Measurements from ENCODE around the gene HS6ST3. TPM values are rescaled to one million over a fixed set of nuclear protein-coding genes. Genes with fewer than 3 reads are reported as not detected.

The HS6ST3 gene
- total RNA-seq, 1 donor from 2014 or later: 0.06 TPM

DNA sequence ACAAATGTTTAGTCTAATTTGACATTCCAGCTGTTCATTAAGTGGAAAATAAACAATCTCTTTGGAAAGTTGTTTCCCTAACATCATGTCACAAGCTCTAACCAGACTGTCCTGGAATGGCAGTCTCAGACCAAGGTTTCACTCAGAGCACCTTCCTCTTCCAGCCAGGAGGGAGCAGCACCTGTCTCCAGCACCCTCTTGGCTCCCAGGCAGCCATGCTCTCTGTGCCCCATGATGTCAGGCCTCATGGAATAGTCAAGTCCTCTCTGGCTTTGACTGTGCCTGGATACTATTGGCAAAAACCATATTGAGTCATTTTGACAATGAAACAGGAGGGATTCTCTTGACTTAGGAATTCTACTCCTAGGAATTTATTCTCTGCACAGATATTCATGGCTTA, 733.0 kb downstream of the HS6ST3 start:
- DNase-seq (ENCODE audit: low spot score): no peak

DNA sequence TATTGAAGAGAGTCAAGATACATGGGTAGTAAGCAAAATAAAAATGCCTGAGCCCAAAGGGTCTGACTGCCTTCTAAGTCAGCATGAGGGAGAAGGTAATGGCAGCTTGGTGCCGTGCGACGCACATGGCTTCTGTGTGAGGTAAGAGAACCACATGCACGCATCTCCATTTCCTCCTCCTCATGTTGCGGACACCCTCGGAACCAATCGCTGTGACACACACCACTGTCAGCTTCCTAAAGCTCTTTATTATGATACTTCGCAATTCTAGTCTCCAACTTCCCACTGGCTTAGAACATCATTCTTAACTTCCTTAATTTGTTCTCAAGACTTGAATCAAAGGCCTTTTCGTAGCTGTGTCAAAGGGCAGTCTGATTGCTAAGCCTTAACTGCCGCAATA, 734.2 kb downstream of the HS6ST3 start:
- no peak for DNase-seq (ENCODE audit: low spot score)

DNA sequence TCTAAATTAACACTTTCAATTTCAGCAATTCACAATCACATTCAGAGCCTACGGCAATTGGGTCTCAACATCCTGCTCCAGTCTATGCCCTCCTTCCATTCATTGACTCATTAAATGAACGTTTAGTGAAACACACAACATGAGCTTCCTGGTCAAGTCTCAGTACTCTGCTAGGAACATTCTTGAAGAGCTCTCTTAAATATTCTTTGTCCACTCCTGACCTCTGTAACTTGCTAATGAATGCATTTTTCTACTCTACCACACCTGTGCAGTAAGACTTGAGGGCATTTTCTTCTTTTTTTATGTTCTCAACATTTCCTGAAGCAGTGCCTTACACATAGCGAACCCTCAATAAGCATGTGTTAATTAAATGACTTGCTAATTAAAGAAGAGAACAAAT, 735.7 kb downstream of the HS6ST3 start:
- no peak for DNase-seq (ENCODE audit: low spot score)

DNA sequence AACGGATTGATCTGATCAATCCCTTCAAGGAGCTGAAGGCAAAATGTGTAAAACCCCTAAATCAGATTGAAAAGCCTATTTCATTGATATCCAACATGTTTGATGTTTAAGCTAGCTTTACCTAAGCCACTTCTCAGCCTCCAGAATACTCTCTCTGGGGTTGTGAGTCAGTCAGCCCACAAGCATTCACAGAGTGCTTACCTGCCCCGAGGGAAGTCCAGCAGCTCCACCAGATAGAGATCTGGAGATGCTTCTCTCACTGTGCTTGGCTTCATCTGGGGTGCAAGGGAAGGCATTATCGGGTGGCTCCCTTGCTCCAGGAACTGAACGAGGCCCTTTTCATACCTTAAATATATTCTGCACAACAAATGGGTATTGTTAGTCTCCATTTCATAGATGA, 744.7 kb downstream of the HS6ST3 start:
- DNase-seq (ENCODE audit: low spot score): no peak

DNA sequence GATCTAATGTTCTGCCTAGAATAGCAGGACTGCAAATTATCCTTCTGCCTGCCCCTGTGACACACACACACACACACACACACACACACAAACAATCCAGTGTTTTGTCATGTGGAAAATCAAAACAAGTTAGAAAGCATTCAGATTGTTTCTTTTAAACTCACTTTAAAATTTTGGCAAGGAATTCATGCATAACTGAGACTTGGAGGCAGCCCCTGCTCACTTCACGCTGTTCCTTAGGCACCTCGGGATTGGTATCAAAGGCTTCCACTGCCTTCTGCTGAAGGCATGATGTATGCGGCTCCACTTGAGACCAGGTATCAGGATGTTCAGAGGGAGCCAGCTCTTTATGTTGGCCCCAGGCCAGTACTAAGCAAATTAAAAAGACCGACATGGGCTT, 745.6 kb downstream of the HS6ST3 start:
- DNase-seq (ENCODE audit: low spot score): no peak

DNA sequence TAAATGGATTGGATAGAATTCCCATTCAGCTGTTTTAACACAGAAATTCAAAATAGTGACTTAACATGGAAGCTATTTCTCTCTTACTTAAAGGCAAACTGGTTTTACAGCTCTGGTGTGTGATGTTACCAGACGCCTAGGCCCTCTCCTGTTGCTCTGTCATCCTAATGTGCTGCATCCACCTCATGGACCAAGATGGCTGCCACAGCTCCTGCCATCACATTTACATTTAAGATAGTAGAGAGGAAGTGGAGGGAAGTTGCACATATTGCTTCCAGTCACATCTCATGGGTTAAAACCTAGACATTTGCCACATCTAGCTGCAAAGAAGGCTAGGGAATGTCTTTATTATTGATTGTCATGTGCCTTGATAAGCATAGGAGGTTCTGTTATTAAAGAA, 746.8 kb downstream of the HS6ST3 start:
- no peak for DNase-seq (ENCODE audit: low spot score)

DNA sequence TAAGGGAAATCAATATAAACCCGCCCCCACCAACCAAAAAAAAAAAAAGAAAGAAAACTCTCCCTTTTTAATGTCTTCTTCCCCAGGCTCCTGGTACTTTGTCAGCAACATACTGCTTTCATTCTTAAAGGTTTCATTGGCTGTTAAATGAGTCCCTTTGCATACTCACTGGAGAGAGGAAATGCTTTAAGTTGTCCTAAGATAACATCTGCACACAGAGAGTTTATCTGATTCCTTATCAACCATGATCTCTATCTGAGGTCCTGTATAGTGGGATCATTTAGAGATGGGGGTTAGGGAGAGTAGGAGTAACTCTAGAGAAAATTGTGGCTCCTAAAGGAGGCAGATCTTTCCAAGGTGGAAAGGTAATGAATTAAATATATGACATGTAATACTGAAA, 747.9 kb downstream of the HS6ST3 start:
- DNase-seq (ENCODE audit: low spot score): no peak

DNA sequence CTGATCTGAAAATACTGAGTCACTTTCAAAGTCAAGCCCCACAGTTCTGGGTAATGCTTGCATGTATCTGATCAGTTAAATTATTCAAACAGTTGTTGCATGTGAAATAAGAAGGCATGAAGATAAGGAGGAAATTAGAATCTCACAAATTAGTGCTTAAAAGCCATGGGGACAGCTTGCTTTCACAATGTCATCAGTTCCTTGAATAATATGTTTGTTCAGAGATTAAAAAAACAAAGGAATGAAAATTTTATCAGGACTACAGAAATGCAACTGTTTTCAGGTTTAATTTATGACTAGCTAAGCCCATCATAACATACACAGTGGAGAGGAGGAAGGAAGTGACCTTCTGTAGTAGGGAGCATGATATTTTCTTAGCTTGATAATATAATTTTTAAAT, 754.3 kb downstream of the HS6ST3 start:
- DNase-seq (ENCODE audit: low spot score): no peak

DNA sequence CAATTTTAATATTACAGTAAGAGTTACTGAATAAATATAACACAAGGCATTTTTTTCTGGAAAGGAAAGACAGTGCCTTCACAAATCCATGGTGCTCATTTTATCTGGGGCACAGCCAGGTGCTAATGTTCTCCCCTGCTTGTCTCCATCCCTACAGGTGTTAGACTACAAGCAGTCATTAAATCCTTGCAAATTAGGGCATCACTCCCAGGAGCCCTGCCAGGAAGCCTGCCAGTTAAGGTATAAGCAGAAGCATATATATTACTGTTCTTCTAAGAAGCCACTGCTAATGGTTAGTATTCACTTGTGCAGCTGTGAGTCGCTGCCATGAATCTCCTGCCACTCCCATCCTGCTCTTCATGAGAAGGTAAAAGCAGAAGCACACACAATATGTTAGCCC, 754.7 kb downstream of the HS6ST3 start:
- DNase-seq (ENCODE audit: low spot score): no peak

DNA sequence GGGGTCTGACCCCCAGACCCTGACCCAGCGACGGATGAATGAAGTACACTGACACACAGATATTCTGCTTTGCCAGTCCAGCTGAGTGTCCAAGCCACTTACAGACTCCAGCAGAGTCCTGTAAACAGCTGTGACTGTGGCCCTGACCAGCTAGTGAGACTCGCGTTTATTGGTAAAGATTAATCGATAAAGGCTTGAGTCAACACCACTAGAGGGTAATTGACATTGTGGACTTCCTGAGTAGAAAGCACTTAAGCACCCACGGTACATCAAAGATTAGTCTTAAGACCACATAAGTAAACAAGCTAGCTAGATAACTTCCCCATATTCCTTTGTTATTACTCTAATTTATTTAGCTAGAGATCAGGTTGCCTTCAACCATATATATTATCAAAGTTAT, 758.4 kb downstream of the HS6ST3 start:
- no peak for DNase-seq (ENCODE audit: low spot score)

DNA sequence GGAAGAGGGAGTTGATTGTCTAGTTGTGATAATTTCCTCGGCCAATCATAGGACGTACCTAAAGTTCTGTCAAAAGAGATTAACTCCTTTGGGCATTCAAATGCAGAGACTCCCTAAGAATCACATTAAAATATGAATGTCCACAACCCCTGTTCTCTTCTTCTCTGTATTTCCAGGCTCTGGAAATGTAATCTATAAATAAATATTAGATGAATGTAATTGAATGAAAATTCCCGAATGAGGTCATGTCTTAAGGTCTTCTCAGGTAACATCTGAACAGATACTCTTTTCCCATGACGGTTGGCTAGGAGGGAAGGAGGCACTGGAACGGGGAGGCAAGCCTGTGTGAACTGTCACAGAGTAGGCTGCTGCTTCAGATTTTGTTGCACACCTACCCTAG, 759.2 kb downstream of the HS6ST3 start:
- DNase-seq (ENCODE audit: low spot score): no peak

DNA sequence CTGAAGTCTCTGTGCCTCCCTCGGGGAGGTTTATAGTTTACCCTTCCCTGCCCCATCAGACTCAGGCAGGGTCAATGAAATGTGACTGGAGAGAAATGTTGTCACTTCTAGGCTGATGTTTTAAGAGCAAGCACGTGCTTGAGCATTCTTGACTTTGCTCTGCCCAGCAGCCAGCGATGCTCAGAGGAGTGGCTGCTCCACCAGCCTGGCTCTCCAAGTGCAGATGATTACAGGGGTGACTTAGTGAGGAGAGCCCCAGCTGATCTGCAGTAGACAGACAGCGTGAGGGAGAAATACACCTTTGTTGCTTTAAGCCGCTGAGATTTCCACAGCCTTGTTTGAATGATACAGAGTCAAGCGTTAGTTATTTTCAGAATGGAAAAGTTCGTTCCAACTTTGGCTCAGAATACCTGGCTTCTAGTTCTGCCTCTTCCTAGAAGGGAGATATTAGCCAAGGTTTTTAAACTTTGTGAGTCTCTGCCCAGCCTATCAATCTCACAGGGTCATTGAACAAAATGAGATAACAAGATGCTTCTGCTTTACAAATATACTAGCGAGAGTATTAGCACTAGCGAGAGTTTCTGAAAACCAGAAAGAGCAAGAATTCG, 760.7 kb downstream of the HS6ST3 start:
- no peak for DNase-seq (ENCODE audit: low spot score)

DNA sequence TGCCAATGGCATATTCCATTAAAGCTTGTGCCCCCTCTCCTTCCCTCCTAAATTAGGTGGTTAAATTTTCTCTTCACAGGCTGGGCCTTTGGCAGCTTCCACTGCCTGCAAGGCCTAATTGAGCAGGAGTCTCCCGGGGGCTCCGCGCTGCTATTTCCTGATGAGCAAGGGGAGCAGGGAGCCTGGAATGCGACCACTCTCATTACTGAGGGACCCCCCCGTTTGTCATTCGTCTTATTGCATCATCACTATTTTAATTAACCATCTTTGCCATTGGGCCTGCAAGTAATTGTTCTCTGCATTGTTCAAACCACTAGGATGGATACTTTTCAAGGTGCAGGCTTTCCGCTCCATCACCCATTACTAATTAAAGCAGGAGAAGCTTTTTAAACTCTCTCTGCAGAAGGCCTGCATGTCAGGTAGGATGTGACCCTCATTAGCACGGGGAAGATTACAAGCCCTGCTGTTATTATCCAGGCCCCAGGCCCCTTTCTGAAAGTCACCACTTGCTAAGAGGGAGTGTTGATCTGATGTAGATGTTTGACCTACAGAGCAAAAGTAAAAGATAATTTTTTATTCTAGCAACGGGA, 762.0 kb downstream of the HS6ST3 start:
- DNase-seq (ENCODE audit: low spot score): no peak

DNA sequence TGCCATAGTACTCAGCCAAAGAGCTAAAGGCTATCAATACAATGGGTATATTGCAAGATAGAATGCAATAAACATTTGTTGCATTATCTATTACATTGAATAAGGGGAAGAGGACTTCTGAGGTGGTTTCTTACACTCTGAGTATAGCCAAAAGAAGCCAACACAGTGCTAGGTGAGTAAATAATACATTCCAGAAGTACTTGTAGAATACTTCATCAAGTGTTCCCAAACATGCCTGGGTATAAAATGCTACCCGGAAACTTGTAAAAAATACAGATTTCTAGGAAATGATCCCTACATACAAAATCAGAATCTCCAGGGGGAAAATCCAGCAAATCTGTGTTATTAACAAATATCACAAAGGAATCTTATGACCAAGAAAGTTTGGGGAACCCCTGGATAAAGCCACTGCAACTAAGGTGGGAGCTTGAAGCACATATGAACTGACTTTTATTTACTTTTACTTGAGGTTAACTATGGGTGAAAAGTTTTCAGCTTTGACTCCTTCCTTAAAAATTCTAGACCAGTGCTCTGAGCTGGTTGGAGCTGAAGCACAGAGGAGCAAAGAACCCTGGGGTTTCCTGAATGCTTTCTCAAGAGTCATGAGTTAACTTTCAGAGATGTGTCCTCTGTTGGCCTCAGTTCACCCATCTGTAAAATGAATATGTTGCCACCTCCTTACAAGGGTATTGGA, 768.4 kb downstream of the HS6ST3 start:
- DNase-seq (ENCODE audit: low spot score): no peak

DNA sequence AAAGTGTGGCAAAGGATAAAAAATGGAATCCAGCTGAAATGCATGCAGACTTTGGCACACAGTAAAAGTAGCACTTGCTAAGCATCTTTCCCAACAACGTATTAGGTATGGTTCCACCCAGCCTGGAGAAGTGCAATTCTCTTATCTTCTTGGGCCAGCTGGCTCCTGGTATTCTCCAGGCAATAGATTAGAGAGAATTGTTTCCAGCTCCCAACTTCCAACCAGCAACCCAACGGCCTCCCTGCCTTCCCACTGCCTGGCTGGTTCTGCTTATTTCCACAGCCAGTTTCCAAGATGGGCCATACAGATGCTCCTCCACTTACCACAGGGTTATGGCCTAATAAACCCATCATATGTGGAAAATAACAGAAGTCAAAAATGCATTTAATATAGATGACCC, 771.0 kb downstream of the HS6ST3 start:
- no peak for DNase-seq (ENCODE audit: low spot score)

DNA sequence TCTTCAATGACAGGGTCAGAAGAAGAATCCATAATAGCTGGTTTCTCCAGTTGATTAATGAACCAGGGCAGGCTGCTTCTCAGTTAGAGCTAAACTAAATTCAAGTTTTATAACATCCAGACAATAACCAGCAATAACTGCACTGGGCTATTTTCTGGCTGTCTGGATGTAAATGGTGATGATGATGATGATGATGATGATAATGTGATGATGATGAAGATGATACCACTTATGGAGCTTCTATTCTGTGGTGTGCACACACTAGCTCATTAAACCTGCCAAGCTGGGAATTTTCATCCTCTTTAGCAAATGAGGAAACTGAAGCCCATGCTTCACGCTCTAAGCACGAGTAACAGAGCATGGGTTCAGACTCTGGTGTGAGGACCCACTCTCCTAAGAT, 772.2 kb downstream of the HS6ST3 start:
- DNase-seq (ENCODE audit: low spot score): no peak

DNA sequence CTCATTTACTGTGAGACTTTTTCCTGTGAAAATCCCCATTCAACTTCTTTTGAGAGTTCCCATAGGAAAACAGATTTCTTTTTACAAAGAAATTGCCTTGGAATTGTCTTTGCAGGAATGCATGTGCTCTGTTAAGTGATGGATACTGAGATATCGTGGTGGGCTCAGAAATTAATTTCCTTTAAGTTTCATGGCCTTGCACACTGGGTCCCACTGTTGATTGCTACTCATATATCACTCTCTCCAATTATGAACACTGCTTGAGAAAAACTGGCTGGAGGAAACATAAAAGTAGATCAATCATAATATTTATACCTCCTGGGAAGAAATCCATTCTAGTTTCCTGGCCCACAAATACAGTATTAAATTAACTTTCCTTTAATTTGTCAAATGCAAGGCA, 773.1 kb downstream of the HS6ST3 start:
- no peak for DNase-seq (ENCODE audit: low spot score)

DNA sequence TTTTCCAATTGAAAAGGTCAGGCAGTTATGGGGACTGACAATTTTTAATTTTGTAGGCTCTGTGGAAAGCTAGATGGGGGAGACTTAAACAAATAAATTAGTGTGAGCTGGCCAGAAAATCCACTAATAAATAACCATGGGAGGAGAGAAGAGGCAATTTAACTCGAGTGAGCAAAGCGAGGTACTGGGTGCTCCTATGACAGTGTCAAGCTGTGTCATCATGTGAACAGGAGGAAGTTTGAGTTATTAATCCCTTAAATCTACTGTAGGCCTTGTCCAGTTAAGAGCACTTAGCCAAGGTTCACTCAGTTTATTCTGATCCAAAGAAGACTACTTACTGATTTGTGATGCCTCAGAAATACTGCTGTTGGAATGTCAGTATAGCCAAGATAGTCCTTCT, 781.6 kb downstream of the HS6ST3 start:
- DNase-seq (ENCODE audit: low spot score): no peak

DNA sequence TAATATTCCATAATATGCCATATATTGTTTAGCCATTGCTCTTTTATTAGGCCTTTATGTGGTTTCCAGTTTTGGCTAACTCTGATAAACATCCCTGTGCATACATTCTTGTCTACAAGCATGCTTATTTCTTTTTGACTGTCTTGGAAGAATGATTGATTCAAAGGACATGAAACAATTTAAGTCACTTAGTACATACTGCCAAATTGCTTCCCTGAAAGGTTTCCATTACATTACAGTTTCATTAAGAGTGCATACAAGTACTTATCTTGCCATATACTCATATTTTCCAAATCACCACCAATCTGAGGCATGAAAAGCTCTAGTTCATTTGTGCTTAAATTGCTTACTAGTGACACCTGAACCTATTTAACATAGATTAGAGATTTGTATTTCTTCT, 790.5 kb downstream of the HS6ST3 start:
- no peak for DNase-seq (ENCODE audit: low spot score)

Data from mesenteric fat pad (tissue), 1 donor.